NB4 (cell line): ENCODE results near the gene LRRC1.

Experiments
- DNase-seq: peaks from one replicate; pipeline ENCODE4 v3.0.0; 2010; ENCODE audit warnings: low read depth
- H3K4me3 ChIP-seq: one replicate; pipeline ENCODE4 v1.5.1; 2011; ENCODE audit warnings: mild to moderate bottlenecking, low read depth, low read length, moderate library complexity
- MYC ChIP-seq: IDR thresholded peaks from 2 replicates; pipeline ENCODE4 v1.6.1; 2011; ENCODE audit warnings: low read depth, low read length
- POLR2A ChIP-seq: IDR thresholded peaks from 2 replicates; pipeline ENCODE4 v1.6.1; 2011; ENCODE audit warnings: mild to moderate bottlenecking; ENCODE audit not compliant: insufficient read length; ENCODE audit errors: extremely low read depth
- TF ChIP-seq, protein P1 (sequence below): IDR thresholded peaks from 2 replicates; pipeline ENCODE4 v1.6.1; 2011; ENCODE audit warnings: low read depth, low read length
- TF ChIP-seq, protein P2 (sequence below): IDR thresholded peaks from one replicate; pipeline ENCODE4 v1.5.1; 2012; ENCODE audit warnings: low read depth, low read length

The LRRC1 gene

DNA sequence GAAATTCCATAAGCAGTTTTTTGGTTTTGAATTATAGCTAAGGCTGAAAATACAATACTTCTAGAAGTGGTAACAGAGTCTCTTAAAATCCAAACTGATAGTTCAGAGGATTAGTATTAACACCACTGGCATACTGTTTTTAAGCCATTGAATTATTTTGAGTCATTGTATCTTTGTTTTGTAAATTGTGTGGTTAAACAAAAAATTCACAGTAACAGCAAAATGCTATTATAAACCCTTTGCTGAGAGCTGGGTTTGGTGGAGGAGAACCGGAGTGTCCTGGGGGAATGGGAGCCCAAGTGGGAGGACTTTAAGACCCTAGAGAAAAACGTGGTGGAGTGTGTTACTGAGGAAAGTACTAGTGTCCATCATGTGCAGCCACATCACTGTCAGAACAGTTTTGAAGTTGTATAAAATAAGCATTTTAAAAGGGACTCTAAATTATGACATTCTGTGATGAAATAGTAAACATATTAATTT is 125.1 kb downstream of the LRRC1 start:
- DNase-seq, result no peak
- TF ChIP-seq POLR2A (no peak), MYC (no peak)
- TF ChIP-seq, protein P1, sequence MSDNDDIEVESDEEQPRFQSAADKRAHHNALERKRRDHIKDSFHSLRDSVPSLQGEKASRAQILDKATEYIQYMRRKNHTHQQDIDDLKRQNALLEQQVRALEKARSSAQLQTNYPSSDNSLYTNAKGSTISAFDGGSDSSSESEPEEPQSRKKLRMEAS, result no peak
- TF ChIP-seq, protein P2, sequence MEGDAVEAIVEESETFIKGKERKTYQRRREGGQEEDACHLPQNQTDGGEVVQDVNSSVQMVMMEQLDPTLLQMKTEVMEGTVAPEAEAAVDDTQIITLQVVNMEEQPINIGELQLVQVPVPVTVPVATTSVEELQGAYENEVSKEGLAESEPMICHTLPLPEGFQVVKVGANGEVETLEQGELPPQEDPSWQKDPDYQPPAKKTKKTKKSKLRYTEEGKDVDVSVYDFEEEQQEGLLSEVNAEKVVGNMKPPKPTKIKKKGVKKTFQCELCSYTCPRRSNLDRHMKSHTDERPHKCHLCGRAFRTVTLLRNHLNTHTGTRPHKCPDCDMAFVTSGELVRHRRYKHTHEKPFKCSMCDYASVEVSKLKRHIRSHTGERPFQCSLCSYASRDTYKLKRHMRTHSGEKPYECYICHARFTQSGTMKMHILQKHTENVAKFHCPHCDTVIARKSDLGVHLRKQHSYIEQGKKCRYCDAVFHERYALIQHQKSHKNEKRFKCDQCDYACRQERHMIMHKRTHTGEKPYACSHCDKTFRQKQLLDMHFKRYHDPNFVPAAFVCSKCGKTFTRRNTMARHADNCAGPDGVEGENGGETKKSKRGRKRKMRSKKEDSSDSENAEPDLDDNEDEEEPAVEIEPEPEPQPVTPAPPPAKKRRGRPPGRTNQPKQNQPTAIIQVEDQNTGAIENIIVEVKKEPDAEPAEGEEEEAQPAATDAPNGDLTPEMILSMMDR, result no peak
- H3K4me3 ChIP-seq, result no peak overlapping the region

DNA sequence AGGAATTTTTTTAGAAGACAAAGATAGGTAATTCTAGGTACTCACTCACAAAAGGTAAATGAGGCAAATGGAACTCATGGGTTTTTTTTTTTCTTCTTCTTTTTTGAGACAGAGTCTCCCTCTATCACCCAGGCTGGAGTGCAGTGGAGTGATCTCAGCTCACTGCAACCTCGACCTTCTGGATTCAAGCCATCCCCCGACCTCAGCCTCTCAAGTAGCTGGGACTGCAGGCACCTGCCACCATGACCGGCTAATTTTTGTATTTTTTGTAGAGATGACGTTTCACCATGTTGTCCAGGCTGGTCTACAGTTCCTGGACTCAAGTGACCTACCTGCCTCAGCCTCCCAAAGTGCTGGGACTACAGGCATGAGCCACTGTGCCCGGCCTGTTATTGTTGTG is 126.1 kb downstream of the LRRC1 start:
- TF ChIP-seq, protein P1, result no peak
- no peak for TF ChIP-seq POLR2A
- TF ChIP-seq MYC, result no peak
- TF ChIP-seq, protein P2, result no peak
- no peak overlapping the region for H3K4me3 ChIP-seq
- no peak for DNase-seq

DNA sequence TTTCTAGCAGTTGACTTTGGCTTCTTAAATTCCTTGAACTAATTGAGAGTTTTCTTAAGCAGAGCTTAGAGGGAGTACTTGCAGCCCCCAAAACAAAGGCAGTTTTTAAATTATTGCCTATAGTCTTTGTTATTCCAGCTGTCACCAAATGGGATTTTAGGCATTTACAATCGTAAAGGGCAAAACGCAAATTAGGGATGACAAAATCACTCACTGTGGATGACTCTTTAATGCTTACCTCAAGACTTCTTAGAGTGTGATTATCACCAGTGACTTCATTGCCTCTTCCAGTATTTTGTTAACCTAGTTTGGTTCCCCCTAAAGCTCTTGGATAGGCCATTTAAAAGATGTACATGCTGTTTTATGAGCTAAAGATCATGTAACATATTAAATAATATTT is 126.8 kb downstream of the LRRC1 start:
- no peak overlapping the region for H3K4me3 ChIP-seq
- no peak for DNase-seq
- TF ChIP-seq, protein P1, result no peak
- TF ChIP-seq, protein P2, result no peak
- TF ChIP-seq MYC (no peak), POLR2A (no peak)

DNA sequence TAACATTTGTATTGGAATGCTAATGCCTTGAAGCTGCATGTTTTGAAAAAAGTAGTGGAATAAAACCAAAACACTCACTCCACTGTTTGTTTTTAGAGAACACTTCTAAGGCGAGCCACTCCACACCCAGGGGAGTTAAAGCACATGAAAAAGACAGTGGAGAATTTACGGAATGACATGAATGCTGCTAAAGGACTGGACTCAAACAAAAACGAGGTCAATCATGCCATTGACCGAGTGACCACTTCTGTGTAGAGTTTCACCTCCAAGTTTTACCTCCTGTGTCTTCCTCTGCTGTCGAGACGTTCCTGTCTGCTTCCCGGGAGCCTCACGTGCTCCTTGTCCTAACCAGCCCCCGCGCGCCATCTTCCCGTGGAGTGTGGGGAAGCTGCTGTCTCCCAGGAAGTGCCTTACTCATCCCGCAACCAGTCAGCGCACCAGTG is 127.8 kb downstream of the LRRC1 start:
- TF ChIP-seq POLR2A (no peak), MYC (no peak)
- TF ChIP-seq, protein P2, result no peak
- TF ChIP-seq, protein P1, result no peak
- H3K4me3 ChIP-seq, result no peak overlapping the region
- no peak for DNase-seq

DNA sequence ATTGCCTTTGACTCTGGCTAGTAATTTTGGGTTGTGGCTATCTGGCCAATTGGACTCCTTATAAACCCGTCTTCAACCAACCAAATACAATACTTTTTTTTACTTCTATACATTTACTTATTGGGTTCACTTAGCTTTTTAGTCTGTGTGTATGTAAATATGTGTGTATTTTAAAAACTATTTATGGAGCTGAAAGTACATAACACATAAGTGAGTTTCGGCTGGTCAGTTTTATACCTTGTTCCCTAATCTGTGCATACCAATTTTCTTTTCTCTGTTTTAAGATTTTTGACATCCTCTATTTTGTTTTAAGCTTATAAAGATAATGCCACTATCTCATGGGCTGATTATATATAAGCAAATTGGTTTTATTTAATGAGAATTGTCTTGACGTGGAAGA is 129.5 kb downstream of the LRRC1 start:
- no peak overlapping the region for H3K4me3 ChIP-seq
- TF ChIP-seq POLR2A, result no peak
- DNase-seq, result no peak

DNA sequence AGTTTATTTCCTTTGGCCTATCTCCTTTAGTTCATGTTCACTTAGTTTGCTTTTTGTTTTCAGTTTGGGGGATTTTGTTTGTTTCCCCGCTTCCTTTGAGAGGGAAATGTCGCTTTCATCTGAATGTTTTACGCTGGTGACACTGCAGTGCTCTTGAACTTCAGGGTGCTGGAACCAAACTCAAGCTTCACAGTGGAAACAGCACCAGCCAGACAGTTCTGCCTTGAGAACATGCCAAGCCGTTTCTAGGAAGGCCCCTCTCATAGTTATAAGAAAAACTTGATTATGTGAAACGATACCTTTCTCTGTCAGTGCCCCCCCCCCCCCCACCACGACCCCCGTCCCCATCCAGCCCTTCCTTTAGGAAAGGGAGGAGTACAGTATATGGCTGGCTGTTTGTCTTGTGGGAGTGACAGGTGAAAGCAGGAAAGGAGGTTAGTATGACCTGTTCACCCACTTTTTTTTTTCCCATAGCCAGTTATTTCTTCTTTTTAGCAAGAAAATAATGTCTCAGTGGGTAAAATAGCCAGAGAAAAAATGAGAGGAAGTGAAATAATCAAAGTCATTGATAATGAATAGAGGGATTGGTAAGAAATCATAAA is 130.1 kb downstream of the LRRC1 start:
- no peak for TF ChIP-seq MYC
- TF ChIP-seq, protein P2, result no peak
- TF ChIP-seq, protein P1, result no peak
- no peak for TF ChIP-seq POLR2A

More for the DNA sequence above, 130.1 kb downstream of the LRRC1 start:
- DNase-seq, result no peak
- no peak overlapping the region for H3K4me3 ChIP-seq
